Fibroblast of mammary gland (primary cell): ENCODE results near the gene AKAP6.

Experiments
- DNase-seq: peaks from one replicate; pipeline ENCODE4 v3.0.0-alpha.2; 2010; ENCODE audit warnings: low read depth
- H3K4me3 ChIP-seq: 2 replicates; pipeline ENCODE4 v1.5.1; 2011; ENCODE audit warnings: low read depth, mild to moderate bottlenecking, low read length, moderate library complexity; ENCODE audit not compliant: control insufficient read depth
- CTCF ChIP-seq: conservative IDR thresholded peaks from 2 replicates; pipeline ENCODE4 v1.5.1; 2011; ENCODE audit warnings: low read depth, low read length, inconsistent platforms; ENCODE audit not compliant: control insufficient read depth, insufficient read depth

The AKAP6 gene

GRCh38 chr14:32471181-32471580 lies 142.1 kb downstream of the AKAP6 start:
- DNase-seq: no peak
- no peak for TF ChIP-seq CTCF
- H3K4me3 ChIP-seq: no peak overlapping the region

- no peak overlapping the region for H3K4me3 ChIP-seq
- TF ChIP-seq CTCF: no peak
- no peak for DNase-seq
These were observed 143.0 kb downstream of the AKAP6 start for GRCh38 chr14:32472076-32472475.

DNA sequence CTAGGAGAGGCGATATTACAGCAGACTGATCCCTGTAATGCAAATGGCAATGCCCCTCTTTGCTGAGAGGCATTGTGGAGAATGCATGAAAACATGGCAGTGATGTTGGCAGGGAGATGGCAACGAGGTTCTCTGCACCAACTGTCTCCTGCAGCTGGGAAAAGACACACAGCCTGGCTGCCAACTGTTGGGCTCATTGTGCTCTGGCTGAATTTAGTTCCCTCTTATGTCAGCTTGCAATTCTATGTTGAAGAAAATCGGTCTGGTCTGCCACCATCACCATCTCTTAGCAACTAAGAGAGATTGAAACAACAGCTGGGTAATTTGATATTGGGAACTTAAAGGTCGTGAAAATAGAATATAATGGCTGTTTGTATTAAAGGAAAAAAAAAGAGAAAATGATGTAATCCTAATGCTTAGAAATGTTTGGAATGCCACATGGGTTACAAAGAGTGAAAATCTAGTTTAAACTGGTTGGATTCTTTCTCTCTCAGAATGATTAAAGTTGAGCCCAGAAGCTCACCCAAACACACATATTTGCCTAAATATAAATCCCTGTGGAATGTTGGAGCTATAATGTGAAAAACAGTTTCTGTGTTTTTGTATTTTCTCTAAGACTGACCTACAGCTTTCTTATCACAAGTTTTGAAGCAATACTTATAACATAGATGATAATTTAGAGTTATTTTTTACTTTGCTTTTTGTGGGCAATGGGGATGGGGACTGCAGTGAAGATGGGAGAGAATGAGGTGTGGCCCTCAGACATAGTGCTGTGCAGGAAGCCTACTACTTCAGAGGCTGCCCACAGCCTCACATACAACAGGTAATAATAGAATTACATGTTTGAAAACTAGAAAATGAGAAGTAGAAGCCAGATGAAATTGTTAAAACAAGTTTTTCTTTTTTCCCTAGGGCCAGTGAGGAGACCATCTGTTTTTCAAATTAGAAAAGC lies 143.7 kb downstream of the AKAP6 start:
- DNase-seq: peak; percentile 20

GRCh38 chr14:32473464-32473855 lies 144.4 kb downstream of the AKAP6 start:
- peak; percentile 46 for DNase-seq
- TF ChIP-seq CTCF: no peak
- H3K4me3 ChIP-seq: no peak overlapping the region

More for the DNA sequence above, 143.7 kb downstream of the AKAP6 start:
- no peak overlapping the region for H3K4me3 ChIP-seq
- TF ChIP-seq CTCF: no peak

- DNase-seq: no peak
- no peak for TF ChIP-seq CTCF
- no peak overlapping the region for H3K4me3 ChIP-seq
These were observed 145.5 kb downstream of the AKAP6 start for GRCh38 chr14:32474478-32475195.

GRCh38 chr14:32476532-32476931 lies 147.4 kb downstream of the AKAP6 start:
- no peak for TF ChIP-seq CTCF
- no peak overlapping the region for H3K4me3 ChIP-seq

More at GRCh38 chr14:32476532-32476931, 147.4 kb downstream of the AKAP6 start:
- DNase-seq: no peak
